HepG2 (cell line): ENCODE data around the gene RBM12. TPM values are rescaled to one million over a fixed set of nuclear protein-coding genes. Genes with fewer than 3 reads are reported as not detected.

Experiments used
- DMAP1 ChIP-seq: IDR thresholded peaks from 2 replicates; pipeline ENCODE4 v1.6.1; 2016
- ELF4 ChIP-seq: sonication (generic); formaldehyde crosslinking; IDR thresholded peaks from 2 replicates; pipeline ENCODE4 v1.5.0; 2020; ENCODE audit warnings: missing genetic modification reagents, mild to moderate bottlenecking, moderate library complexity, borderline replicate concordance
- FLYWCH1 ChIP-seq: sonication (generic); formaldehyde crosslinking; IDR thresholded peaks from 2 replicates; pipeline ENCODE4 v1.8.1; 2023; ENCODE audit warnings: mild to moderate bottlenecking, missing genetic modification reagents
- ISX ChIP-seq: sonication (generic); formaldehyde crosslinking; conservative IDR thresholded peaks from 2 replicates; pipeline ENCODE4 v1.5.0; 2020; ENCODE audit warnings: missing genetic modification reagents
- KAT2B ChIP-seq: fragments of 150-350 bp; IDR thresholded peaks from 2 replicates; pipeline ENCODE4 v1.6.1; 2014; ENCODE audit warnings: low read depth, low read length, borderline replicate concordance
- MEIS2 ChIP-seq: sonication (generic); formaldehyde crosslinking; IDR thresholded peaks from 2 replicates; pipeline ENCODE4 v1.9.0; 2021; ENCODE audit warnings: mild to moderate bottlenecking, missing genetic modification reagents
- MLLT10 ChIP-seq: sonication (generic); formaldehyde crosslinking; IDR thresholded peaks from 2 replicates; pipeline ENCODE4 v1.4.0; 2020; ENCODE audit warnings: missing genetic modification reagents
- NCOA2 ChIP-seq: sonication (generic); formaldehyde crosslinking; IDR thresholded peaks from 2 replicates; pipeline ENCODE4 v1.8.0; 2022; ENCODE audit warnings: inconsistent platforms
- SMAD9 ChIP-seq: sonication (generic); formaldehyde crosslinking; IDR thresholded peaks from 2 replicates; pipeline ENCODE4 v1.5.1; 2020; ENCODE audit warnings: mild to moderate bottlenecking, missing genetic modification reagents
- THAP8 ChIP-seq: sonication (generic); formaldehyde crosslinking; IDR thresholded peaks from 2 replicates; pipeline ENCODE4 v1.5.1; 2020; ENCODE audit warnings: missing genetic modification reagents, mild to moderate bottlenecking, borderline replicate concordance
- TOE1 ChIP-seq: sonication (generic); formaldehyde crosslinking; IDR thresholded peaks from 2 replicates; pipeline ENCODE4 v1.4.0; 2020; ENCODE audit warnings: mild to moderate bottlenecking, missing genetic modification reagents
- ZBTB10 ChIP-seq: sonication (generic); formaldehyde crosslinking; IDR thresholded peaks from 2 replicates; pipeline ENCODE4 v1.4.0; 2020; ENCODE audit warnings: missing genetic modification reagents, borderline replicate concordance
- ZNF207 ChIP-seq: fragments of 450-650 bp; IDR thresholded peaks from 2 replicates; pipeline ENCODE4 v1.6.1; 2016; ENCODE audit warnings: antibody characterized with exemption, borderline replicate concordance
- ZNF292 ChIP-seq: sonication (generic); formaldehyde crosslinking; IDR thresholded peaks from 2 replicates; pipeline ENCODE4 v1.8.1; 2022; ENCODE audit warnings: mild to moderate bottlenecking, low read depth, missing genetic modification reagents, borderline replicate concordance
- ZNF33A ChIP-seq: sonication (generic); formaldehyde crosslinking; IDR thresholded peaks from 2 replicates; pipeline ENCODE4 v1.5.1; 2020; ENCODE audit warnings: missing genetic modification reagents, mild to moderate bottlenecking, moderate library complexity, borderline replicate concordance
- ZNF75D ChIP-seq: sonication (generic); formaldehyde crosslinking; IDR thresholded peaks from 2 replicates; pipeline ENCODE4 v1.8.1; 2023; ENCODE audit warnings: missing genetic modification reagents, mild to moderate bottlenecking, borderline replicate concordance
- ZNF770 ChIP-seq: sonication (generic); formaldehyde crosslinking; IDR thresholded peaks from 2 replicates; pipeline ENCODE4 v1.5.0; 2020; ENCODE audit warnings: mild to moderate bottlenecking, missing genetic modification reagents
- ZSCAN21 ChIP-seq: sonication (generic); formaldehyde crosslinking; IDR thresholded peaks from 2 replicates; pipeline ENCODE4 v1.8.0; 2022; ENCODE audit warnings: mild to moderate bottlenecking, missing genetic modification reagents, moderate library complexity, borderline replicate concordance
- ZSCAN25 ChIP-seq: sonication (generic); formaldehyde crosslinking; IDR thresholded peaks from 2 replicates; pipeline ENCODE4 v1.8.0; 2022; ENCODE audit warnings: mild to moderate bottlenecking, missing genetic modification reagents
- polyA plus RNA-seq, 8 experiments: library from polyadenylated mRNA; depleted of rRNA in 3 of 8; stranded (reverse) in 7 of 8; unstranded in 1 of 8; fragments of >200 nt; fragmentation: Illumina TruSeq in 4 of 8; extraction: Trizol in 4 of 8; gene quantifications; 2 replicates each; pipeline versions ENCODE4 v1.2.1 to v1.2.3, GENCODE V29; 2011 to 2016; ENCODE audit warnings: low read depth in 4 of 8, missing spikeins in 1 of 8, mixed read lengths in 1 of 8; ENCODE audit not compliant: insufficient read depth in 1 of 8
- total RNA-seq, 5 experiments: library from RNA; depleted of rRNA; stranded (reverse); fragments of >200 nt; fragmentation: Illumina TruSeq; extraction: Trizol; gene quantifications; 2 replicates each; pipeline ENCODE4 v1.2.3, GENCODE V29; 2016; ENCODE audit warnings: low read depth in 1 of 5
- TF ChIP-seq, protein P1 (sequence below): sonication (generic); formaldehyde crosslinking; IDR thresholded peaks from 2 replicates; pipeline ENCODE4 v1.8.1; 2023; ENCODE audit warnings: mild to moderate bottlenecking, missing genetic modification reagents, borderline replicate concordance
- TF ChIP-seq, protein P2 (sequence below): sonication (generic); formaldehyde crosslinking; IDR thresholded peaks from 2 replicates; pipeline ENCODE4 v1.9.0; 2022; ENCODE audit warnings: low read depth, missing genetic modification reagents

RBM12 gene
- total and polyA plus RNA-seq, 2 of the 13 experiments (the other 11 are each of a cell fraction or from before 2014, with no cell fraction given) = 97.9 to 104 TPM

DNA sequence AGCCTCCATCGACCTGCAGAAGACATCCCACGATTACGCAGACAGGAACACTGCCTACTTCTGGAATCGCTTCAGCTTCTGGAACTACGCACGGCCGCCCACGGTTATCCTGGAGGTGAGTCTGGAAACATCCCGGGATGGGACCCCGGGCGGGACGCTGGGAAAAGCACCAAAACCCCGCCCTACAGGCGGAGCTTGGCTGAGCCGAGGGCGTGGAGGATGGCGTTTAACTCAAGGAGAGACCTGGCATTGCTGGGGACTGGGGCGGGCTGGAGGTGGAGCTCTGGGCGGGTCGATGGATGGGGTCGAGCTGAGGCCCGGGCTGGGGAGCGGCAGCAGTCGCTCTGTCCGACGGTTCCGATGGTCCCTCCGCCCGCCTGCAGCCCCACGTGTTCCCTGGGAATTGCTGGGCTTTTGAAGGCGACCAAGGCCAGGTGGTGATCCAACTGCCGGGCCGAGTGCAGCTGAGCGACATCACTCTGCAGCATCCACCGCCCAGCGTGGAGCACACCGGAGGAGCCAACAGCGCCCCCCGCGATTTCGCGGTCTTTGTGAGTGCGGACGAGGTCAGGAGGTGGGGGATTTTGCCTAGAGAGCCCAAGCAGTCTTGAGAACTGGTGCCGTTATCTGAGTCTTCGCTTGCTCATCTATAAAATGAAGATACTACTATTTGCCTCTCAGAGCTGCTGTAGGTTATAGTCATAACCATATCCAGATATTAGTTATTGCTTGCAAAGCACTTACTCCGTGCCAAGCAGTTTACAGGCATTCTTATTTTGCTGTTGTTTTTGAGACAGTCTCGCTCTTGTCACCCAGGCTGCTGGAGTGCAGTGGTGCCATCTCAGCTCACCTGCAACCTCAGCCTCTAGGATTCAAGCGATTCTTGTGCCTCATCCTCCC is 45.3 kb downstream of the RBM12 start (continued):
- peak; percentile 76 for TF ChIP-seq ZSCAN25 (CRISPR knock-in tag)
- TF ChIP-seq ZNF770 = no peak
- TF ChIP-seq NCOA2 (CRISPR knock-in tag) = peak; percentile 64; the same call in 1 of the 2 replicates
- peak; percentile 70; the same call in 1 of the 2 replicates for TF ChIP-seq ISX (CRISPR knock-in tag)
- TF ChIP-seq ZNF207 = no peak
- TF ChIP-seq THAP8 (CRISPR knock-in tag) = peak; percentile 96
- TF ChIP-seq, protein P1, sequence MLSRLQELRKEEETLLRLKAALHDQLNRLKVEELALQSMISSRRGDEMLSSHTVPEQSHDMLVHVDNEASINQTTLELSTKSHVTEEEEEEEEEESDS (CRISPR knock-in tag) = peak; percentile 72; the same call in 1 of the 2 replicates
- TF ChIP-seq, protein P2, sequence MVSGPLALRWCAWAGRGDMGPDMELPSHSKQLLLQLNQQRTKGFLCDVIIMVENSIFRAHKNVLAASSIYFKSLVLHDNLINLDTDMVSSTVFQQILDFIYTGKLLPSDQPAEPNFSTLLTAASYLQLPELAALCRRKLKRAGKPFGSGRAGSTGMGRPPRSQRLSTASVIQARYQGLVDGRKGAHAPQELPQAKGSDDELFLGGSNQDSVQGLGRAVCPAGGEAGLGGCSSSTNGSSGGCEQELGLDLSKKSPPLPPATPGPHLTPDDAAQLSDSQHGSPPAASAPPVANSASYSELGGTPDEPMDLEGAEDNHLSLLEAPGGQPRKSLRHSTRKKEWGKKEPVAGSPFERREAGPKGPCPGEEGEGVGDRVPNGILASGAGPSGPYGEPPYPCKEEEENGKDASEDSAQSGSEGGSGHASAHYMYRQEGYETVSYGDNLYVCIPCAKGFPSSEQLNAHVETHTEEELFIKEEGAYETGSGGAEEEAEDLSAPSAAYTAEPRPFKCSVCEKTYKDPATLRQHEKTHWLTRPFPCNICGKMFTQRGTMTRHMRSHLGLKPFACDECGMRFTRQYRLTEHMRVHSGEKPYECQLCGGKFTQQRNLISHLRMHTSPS (CRISPR knock-in tag) = 0 out of 2 replicates have a peak, but pooled peaks have one; percentile 42
- 0 out of 2 replicates have a peak, but pooled peaks have one; percentile 32 for TF ChIP-seq ZBTB10 (CRISPR knock-in tag)
- no peak for TF ChIP-seq ZNF75D (CRISPR knock-in tag)
- TF ChIP-seq MLLT10 = no peak
- 0 out of 2 replicates have a peak, but pooled peaks have one; percentile 20 for TF ChIP-seq KAT2B
- TF ChIP-seq ZSCAN21 = peak; percentile 83; the same call in 1 of the 2 replicates
- TF ChIP-seq DMAP1 (CRISPR knock-in tag) = peak; percentile 93
- peak; percentile 93 for TF ChIP-seq ZNF292
- TF ChIP-seq FLYWCH1 (CRISPR knock-in tag) = no peak
- TF ChIP-seq SMAD9 (CRISPR knock-in tag) = no peak
- 0 out of 2 replicates have a peak, but pooled peaks have one; percentile 75 for TF ChIP-seq TOE1
- TF ChIP-seq ELF4 = no peak
- TF ChIP-seq MEIS2 (CRISPR knock-in tag) = peak; percentile 86; the same call in 1 of the 2 replicates
- no peak for TF ChIP-seq ZNF33A (CRISPR knock-in tag)
